CD1c-positive myeloid dendritic cell (primary cell): ENCODE measurements around the gene LRP2BP.
"Not testable (repeated sequence)": the region's sequence is repeated elsewhere in the genome, so short reads cannot be mapped to it uniquely, and the experiment has no call there.

ENCODE experiments used
- DNase-seq: peaks from one replicate; pipeline ENCODE4 v3.0.0-alpha.2; 2016; ENCODE audit errors: extremely low spot score

LRP2BP gene

DNA sequence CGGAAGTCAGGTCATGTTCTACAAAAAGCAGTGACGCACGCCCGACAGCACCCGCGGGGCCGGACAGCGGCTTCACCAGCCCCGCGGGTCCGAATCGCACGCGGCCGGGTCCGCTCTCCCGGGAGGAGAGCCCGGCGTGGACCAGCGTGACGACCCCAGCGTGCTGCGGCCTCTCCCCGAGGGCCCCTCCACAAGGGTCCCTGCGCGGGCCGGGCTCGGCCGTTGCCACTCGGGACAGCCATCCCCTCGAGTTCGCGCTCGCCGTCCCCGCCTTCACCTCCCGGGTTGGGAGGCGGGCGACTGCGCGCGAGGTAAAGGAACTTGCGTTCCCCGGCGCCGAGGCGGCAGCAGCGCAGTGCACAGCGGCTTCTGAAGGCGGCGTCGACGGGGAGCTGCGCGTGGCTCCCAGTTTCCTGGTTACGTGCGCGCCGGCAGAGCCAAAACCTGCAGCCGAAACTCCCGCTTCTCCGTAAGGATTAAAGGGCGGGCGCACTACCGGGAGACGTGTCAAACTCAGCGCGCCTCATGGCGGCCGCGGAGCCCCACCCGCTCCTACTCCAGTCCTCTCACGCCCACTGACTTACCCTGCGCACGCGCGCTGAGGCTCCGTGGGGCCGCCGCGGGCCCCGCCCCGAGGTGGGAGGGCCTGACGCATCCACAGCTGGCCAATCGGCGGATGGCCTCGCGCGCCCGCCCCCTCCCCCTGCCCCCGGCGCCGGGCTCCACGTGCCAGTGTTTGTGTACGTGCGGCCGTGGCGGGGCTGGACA, 416 bp upstream of the LRP2BP start:
- peak; percentile 99 for DNase-seq

- DNase-seq, result peak; percentile 9
Measured at GRCh38 chr4:185394568-185395237, 1.0 kb downstream of the LRP2BP start.

GRCh38 chr4:185392156-185392555, 3.6 kb downstream of the LRP2BP start:
- DNase-seq, result no peak

DNA sequence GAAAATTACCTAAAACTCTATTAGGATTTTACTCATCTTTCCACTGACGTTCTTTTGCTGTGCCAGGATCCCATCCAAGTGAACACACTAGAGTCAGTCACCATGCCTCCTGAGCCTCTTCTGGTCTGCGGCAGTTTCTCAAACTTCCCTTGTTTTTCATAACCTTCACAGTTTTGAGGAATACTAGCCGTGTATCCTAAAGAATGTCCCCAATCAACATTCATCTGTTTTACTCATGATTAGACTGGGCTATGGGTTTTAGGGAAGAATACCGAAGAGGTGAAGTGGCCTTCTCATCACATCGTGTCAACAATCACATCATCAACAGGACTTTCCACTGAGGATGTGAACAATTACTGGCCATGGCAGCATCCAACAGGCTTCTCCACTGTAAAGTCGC, 4.8 kb downstream of the LRP2BP start:
- no peak for DNase-seq

- DNase-seq, result no peak
Measured at GRCh38 chr4:185387957-185388356, 7.8 kb downstream of the LRP2BP start.

- DNase-seq, result no peak
Measured at GRCh38 chr4:185384930-185385331, 10.8 kb downstream of the LRP2BP start.

GRCh38 chr4:185384061-185384460, 11.7 kb downstream of the LRP2BP start:
- DNase-seq, result no peak

DNA sequence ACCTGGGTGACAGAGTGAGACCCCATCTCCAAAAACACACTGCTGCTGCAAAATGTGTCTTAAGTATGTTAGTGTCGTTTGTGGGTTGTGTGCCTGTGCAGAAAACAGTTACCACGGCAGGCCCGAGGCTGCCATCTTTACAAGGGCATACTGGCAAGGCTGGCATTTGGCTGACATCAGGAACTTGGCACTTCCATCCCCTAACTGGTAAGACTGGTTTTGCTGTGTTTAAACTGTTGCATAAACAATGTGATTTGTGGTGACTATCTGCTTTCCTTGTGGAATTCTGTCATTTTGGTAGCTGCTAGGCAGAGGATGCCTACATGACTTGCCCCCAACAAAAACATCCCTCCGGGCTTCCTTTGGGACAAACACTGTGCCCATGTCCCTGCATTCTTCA, 12.3 kb downstream of the LRP2BP start:
- no peak for DNase-seq

GRCh38 chr4:185382754-185383153, 13.0 kb downstream of the LRP2BP start:
- DNase-seq, result no peak

DNA sequence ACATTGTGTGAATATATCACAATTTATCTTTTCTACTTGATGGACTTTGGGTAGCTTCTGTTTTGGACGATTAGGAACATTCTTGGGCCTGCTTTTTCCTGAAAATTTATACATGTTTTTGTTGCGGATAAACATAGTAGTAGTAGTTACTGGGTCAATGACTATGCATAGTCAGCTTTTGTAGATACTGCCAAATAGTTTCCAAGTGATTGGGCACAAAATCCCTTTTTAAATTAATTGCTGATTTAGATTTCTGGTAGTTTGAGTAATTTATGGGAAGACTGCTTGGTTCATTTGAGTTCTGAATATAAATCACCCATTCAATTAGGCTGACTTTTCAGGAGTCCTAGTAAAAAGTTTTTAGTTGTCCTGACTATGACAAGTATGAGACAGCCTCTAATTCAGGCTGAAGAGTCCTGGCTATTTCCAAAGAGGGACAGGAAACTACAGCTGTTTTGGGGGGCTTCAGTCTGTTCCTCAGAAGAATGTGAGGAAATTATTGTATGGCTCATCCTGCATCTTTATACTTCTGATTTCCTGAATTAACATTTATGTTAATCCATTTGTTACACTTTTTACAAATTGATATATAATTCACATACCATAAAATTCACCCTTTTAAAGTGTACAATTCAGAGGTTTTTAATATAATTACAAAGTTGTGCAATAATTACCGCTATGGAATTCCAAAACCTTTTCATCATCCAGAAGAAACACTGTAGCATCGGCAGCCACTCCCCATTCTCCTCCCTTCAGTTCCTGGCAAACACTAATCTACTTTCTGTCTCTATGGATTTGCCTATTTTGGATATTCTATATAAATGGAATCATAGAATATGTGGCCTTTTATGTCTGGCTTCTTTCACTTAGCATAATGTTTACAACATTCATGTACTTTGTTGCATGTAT, 14.2 kb downstream of the LRP2BP start:
- DNase-seq, result no peak

DNA sequence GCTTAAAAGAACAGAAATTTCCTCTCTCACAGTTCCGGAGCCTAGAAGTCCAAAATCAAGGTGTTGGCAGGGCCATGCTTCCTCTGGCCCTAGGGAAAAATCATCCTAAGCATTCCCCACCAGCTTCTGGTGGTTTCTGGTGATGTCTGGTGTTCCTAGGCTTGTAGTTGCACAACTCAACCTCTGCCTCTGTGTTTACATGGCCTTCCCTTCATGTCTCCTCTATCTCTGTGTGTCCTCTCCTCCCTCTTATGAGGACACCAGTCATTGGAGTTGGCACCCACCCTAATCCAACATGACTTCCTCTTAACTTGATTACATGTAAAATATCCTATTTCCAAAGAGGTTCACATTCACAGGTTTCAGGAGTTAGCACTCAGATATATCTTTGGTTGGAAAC, 15.4 kb downstream of the LRP2BP start:
- DNase-seq, result no peak

DNA sequence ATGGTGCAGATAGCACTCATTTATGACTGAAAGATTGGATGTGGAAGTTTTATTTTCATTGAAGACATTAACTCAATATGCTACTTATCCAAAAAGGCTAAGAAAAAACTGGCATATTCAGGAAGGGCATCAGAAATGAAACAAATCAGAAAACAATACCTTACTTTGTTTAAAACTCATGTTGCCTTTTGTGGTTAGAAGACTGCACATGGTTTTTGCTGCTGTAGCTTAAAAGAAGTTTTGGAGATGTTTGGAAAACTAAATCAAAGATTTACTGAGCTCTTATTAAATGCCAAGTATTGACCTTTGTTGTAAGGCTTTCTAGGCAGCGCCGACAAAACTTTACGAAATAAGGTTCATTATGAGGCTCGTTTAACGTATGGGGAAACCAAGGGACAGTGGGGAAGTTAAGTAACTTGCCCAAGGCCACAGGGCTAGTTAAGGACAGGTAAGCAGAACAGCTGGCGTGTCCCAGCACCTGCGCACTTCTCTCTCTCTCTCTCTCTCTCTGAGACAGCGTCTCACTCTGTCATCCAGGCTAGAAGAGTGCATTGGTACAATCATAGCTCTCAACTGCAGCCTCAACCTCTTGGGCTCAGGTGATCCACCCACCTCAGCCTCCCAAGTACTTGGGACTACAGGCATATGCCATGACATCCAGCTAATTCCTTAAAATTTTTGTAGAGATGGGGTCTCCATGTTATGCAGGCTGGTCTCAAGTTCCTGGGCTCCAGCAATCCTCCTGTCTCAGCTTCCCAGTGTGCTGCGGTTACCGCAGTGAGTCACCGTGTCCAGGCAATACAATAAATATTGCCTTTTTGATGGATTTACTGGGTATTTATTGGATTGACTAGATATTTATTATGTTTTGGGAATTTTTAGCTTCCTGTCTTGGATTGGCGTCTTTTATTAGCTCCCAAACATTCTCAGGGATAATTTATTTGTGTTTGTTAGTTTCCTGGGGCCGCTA, 16.1 kb downstream of the LRP2BP start:
- no peak for DNase-seq

DNA sequence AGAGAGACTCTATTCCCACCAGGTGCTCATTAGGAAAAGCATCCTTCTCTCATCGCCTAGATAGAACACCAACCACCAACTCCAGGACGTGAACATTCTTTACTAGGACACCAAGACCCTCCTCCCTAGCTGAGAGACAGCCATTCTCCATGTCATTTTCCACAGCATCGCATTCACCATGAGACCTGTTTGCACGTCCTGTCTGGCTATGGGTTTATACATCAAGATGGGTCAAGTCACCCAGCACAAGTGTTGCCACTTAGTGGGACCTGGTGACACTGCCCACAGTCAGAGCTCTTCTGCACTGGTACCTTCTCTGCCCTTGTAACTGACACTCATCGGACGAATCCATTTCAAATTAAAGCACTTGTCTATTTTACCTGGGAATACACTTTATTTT, 17.5 kb downstream of the LRP2BP start:
- no peak for DNase-seq

GRCh38 chr4:185374573-185374972, 21.2 kb downstream of the LRP2BP start:
- no peak for DNase-seq

GRCh38 chr4:185374027-185374426, 21.7 kb downstream of the LRP2BP start:
- no peak for DNase-seq

DNA sequence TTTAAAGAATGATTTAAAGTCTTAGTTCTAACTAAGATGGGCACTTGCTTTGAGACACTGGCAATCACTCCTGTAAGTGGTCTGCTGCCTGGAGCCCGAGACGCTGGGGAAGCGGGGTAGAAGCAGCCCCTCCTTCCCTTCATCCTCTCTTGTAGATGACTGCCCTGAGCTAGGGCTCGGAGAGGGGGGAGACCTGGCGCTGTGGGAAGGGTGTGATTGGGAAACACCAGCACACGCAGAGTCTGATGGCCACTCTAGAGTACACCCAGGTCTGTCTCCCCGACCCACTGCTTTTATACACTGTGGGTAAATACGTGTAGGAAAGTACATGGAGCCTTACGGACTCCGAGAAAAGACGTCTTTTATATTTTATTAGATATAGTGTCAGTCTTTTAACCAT, 24.0 kb downstream of the LRP2BP start:
- no peak for DNase-seq

- no peak for DNase-seq
Measured at GRCh38 chr4:185370268-185370949, 25.3 kb downstream of the LRP2BP start.

DNA sequence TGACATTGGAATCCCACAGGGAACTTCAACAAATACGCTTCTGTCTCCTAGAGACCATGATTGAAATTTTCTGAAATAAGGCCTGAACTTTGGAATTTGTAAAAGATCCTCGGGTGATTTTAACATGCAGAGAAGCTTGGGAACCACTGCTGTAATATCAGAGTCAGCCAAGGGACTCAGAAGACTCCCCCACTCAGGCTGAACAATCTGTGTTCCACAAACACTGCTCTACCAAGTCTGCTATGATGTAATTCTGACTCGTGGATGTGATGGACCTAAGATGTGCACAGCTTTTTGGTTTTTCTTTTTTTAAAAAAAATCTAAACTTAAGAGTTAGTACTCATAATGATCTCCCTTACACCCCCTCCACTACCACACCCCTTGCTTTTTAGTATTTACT, 26.0 kb downstream of the LRP2BP start:
- no peak for DNase-seq

DNA sequence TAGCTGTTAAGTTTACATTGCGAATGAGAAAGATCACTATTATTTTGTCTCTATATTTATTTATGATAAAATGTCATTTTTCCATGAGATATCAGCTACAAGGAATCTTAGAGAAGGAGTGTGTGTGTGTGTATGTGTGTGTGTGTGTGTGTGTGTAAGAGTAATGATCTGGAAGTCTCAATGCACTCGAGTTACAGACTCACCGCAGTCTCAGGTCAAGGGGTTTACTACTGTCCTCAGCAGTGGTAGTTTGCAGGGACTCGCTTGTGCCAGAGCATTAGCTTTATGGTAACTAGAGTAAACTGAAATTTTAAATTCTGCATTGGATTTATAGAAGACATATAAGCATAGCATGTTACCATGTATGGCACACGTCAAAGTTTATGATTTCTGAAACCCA, 30.8 kb downstream of the LRP2BP start:
- DNase-seq, result no peak

- DNase-seq, result no peak
Measured at GRCh38 chr4:185363251-185363650, 32.5 kb downstream of the LRP2BP start.

- not testable (repeated sequence) for DNase-seq
Measured at GRCh38 chr4:185362570-185362969, 33.2 kb downstream of the LRP2BP start.
